GM03348 (cell line): ENCODE data around the gene STUB1.

ENCODE experiments used
- DNase-seq: peaks from one replicate; pipeline ENCODE4 v3.0.0; 2012; ENCODE audit warnings: low spot score

Gene STUB1

DNA sequence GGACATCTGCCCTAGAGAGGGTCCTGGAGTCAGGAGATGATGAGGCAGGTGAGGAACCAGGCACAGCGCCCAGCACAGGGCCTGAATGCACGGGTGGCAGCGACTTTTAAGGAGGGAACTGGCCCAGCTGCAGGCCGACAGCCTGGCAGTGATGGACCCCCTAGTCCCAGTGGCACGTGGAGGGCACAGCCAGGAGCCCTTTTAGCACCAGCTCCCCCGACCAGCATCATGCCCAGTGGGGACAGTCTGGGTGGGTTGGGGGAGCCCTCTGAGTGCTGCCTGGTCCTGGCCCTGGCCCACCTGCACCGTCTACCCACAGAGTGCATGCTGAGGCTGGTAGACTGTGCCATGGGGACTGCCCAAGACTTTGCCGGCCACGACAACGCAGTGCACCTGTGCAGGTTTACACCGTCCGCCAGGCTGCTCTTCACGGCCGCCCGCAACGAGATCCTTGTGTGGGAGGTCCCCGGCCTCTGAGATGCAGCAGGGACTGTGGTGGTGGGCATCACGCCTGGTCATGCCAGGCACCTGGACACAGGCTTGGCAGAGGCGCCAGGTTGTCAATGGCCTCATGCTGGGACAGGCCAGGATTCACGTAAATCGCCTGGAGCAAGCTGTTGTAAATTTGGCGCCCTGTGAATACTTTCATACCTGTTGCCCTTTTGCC is 13.0 kb upstream of the STUB1 start:
- DNase-seq = no peak

DNA sequence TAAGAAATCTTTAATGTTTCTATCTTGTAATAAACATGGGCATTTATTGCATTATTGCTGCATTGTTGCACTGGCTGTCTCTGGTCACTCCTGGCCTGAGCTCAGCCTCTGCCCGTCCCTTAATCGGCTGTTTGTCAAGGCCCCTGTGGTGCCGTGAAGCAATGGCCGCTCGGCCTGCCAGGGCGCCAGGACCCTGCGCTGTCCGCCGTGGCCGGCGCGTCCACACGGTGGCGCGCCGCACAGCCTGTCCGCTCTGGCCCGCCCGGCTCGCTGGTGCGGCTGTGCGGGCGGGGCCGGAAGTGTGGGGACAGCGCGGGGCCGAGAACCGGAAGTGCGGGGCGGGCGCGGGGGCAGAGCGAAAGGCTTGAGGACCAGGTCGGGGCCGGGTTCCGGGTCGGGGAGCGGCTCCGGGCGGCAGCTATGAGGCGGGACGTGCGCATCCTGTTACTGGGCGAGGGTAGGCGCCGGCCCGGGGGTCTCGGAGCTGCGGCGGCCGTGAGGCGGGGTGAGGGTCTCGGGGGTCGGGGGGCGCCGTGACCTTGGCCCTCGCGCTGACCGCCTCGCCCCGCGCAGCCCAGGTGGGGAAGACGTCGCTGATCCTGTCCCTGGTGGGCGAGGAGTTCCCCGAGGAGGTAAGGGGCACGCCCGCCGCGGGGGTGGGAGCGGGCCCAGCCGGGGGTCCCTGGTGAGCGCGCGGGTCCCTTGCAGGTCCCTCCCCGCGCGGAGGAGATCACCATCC is 12.3 kb upstream of the STUB1 start, which contains the start of gene RHOT2:
Gene RHOT2, plus strand, starts transcription at position 353 of the 739 bp plus-strand sequence. Its CDS starts 68 bp downstream, at position 421.
- DNase-seq = peak; percentile 96

DNA sequence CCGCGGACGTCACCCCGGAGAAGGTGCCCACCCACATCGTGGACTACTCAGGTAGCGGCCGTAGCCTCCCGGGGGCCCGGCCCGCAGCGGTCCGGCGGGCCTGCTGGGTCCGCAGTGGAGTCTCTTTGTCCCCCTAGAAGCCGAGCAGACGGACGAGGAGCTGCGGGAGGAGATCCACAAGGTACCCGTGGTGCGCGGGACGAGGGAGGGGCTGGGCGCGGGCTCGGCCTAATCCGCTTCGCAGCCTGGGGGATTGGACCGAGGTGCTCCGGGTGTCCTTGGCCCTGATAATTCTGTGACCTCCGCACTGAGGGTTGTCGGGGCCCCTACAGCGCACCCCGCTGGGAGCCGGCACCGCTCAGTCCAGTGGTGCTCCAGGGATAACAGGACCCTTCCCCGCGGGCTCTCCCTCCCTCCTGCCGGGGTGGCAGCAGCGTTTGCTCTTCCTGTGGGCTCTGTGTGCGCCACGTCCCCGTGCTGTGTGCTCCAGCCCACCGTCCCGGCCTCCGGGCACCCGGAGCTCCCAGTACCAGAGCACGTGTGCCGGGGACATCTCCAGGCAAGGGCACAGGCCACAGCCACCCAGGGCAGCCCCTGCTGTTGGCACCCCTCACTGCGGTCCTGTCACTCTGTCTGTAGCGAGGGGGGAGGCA is 11.6 kb upstream of the STUB1 start:
- peak; percentile 28 for DNase-seq

DNA sequence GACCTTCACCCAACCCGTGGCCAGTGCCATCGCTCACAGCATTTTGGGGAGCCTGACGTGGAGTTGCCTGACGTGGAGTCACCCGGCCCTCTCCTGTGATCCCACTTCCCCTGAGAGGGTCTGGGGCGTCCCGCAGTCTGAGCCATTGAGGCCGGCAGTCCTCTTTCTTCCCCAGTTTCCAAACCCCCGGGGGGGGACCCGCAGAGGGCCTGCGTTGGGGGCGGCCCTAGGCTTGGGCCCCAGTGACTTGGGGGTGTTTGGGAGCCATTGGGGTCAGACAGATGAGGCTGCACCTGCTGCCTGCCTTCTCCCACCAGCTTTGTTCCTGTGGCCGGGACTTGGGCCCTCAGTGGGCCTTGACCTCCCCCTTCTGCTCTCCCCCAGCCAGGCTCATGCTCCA is 10.5 kb upstream of the STUB1 start:
- DNase-seq = no peak

DNA sequence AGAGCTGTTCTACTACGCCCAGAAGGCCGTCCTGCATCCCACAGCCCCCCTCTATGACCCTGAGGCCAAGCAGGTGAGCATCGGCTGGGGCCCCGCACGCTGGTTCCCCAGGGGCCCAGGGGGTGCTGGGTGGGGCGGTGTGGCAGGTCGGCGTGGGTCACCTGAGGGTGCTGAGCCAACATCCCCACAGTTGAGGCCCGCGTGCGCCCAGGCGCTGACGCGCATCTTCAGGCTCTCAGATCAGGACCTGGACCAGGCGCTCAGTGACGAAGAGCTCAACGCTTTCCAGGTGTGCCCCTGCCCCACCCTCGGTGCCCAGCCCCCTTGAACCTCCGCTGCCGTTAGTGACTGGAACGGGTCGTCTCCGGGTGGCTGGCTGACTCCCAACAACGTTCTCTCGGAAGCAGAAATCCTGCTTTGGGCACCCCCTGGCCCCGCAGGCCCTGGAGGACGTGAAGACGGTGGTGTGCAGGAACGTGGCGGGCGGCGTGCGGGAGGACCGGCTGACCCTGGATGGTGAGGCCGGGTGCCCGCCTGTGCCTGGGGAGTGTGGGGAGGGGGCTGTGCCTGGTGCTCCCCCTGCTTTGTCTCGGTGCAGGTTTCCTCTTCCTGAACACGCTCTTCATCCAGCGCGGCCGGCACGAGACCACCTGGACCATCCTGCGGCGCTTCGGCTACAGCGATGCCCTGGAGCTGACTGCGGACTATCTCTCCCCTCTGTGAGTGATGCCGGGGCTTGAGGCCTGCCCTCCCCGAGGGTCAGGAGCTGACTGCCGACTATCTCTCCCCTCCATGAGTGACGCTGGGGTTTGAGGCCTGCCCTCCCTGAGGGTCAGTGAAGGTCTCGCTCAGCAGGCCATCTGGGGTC is 9.5 kb upstream of the STUB1 start:
- DNase-seq = no peak

DNA sequence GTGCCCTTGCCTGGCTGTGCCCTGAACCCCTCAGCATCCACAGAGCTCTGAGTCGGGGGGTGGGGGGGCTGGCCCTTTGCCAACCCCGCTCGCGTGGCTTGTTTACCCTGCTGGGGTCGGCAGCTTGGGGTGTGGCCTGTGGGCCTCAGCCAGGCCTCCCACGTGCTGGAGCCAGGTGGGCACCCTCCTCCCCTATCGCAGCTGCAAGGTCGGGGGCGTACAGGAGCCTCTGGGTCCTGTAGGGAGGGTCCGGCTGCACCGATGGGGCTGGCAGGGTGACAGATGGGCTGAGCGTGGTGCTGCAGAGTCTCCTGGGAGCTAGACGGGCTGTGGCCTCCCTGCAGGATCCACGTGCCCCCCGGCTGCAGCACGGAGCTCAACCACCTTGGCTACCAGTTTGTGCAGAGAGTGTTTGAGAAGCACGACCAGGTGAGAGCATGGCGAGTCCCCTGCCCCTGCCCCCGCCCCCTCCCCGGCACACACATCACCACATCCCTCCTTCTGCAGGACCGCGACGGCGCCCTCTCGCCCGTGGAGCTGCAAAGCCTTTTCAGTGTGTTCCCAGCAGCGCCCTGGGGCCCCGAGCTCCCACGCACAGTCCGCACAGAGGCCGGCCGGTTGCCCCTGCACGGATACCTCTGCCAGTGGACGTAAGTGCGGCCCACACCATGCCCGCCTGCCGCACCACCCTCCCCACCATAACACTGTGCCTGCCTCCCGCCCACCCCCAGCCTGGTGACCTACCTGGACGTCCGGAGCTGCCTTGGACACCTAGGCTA is 8.7 kb upstream of the STUB1 start:
- no peak for DNase-seq

DNA sequence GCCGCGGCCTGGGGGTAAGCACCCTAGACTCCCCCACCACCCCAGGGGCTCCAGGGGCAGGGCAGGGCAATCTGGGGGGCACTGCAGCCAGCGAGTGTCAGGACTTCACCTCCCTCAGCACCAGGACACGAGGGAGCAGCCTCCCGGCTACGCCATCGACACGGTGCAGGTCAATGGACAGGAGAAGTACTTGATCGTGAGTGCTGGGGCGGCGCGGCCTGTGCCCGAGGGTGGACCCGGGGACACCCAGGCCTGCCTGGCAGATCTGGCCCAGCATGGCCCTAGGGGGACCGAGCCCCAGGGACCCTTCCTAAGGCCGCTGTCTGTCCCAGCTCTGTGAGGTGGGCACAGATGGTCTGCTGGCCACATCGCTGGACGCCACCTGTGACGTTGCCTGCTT is 7.8 kb upstream of the STUB1 start:
- DNase-seq = no peak

DNA sequence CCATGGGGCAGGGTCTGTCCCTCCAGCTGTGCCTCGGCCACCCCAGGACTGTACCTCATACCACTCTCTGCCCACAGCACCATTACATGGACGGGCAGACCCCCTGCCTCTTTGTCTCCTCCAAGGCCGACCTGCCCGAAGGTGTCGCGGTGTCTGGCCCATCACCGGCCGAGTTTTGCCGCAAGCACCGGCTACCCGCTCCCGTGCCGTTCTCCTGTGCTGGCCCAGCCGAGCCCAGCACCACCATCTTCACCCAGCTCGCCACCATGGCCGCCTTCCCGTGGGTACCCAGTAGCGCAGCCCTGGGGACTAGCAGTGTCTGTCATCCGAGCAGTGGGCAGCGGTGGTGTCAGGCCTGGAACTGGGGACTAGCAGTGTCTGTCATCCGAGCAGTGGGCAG is 7.4 kb upstream of the STUB1 start:
- no peak for DNase-seq

DNA sequence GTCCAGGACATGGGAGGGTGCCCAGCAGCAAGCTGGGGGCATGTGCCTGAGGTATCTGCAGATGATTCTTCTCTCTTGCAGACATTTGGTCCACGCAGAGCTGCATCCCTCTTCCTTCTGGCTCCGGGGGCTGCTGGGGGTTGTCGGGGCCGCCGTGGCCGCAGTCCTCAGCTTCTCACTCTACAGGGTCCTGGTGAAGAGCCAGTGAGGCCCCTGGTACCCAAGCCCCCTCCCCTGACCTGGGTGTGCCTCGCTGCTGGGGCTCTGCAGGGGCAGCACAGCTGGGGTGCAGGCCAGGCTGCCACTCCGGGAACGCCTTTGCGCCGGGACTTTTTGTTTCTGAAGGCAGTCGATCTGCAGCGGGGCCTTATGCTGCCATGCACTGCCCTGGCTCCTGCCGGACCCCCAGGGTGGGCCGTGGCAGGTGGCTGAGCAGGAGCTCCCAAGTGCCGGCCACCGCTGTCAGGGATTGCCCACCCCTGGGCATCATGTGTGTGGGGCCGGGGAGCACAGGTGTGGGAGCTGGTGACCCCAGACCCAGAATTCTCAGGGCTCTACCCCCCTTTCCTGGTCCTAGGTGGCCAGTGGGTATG is 6.7 kb upstream of the STUB1 start:
- no peak for DNase-seq

DNA sequence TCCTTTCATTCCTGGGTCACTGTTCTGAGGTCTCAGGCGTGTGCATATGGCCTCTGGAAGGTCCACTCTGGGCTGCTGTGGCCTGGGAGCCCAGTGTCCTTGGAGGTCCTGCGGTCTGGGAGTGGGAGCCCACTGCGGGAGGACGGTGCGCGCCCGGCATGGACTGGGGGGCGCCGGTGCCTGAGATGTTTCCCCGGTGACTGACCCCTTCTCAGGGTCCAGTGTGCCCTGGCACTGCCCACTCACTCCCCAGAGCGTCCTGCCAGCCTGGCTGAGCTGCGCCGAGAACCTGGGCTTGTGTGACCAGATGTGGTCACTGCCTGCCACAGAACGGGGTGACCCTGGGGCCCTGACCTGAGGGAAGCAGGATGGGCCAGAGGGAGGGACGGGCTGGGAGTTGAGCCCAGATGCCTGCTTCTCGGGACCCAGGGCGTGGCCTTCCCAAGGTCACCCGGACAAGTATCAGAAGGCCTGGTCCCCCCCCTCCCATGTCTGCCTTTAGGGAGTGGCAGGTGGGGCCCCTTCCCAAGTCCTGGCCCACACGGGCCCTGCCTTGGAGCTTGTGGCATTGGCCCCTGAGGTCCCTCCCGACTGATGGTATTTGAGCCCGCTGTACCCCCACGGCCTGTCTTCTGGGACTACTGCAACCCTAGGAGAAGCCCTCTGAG is 5.9 kb upstream of the STUB1 start:
- DNase-seq = no peak

DNA sequence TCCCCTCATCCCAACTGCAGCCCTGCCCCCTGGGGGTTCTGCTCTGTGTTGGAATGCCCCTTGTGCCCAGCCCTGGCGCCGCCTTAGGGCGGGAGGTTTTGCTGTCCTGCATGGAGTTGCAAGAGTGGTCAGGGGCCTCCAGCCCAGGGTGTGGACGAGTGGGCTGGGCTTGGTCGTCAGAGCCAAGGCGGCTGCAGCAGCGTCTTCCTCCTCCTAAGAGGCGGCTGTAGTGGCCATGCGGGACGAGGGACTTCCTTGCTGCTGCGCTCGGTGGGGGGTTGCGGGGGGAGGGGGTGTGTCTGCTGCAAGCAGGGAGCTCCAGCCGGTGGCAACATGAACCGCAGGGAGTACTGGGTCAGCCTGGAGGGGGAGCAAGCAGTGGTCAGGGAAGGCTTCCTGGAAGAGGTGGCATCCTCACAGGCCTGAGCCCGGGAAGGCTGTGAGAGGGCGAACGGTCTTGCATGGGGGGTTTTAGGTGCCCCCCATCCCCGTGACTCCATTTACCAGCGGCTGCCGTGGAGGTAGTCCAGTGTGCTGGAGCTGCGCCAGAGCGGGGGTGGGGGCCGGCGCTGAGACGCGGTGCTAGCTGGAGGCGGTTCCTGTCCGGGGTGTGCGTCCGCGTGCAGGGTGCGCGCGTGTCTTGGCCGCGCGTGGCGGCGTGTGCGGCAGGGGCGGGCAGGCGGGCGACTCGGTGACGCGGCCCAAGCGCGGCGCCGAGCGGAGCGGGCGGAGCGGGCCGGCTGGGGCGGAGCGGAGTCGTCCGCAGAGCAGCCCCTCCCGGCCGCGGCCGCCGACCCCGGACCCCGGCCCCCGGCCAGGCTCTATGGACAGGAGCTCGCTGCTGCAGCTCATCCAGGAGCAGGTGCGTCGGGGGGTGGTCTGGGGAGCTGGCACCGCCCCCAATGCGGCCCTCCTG is 5.0 kb upstream of the STUB1 start, which contains the start of gene RHBDL1:
Gene RHBDL1, plus strand, starts transcription at position 704 of the 916 bp plus-strand sequence. Its CDS starts 120 bp downstream, at position 824.
- DNase-seq = peak; percentile 68

DNA sequence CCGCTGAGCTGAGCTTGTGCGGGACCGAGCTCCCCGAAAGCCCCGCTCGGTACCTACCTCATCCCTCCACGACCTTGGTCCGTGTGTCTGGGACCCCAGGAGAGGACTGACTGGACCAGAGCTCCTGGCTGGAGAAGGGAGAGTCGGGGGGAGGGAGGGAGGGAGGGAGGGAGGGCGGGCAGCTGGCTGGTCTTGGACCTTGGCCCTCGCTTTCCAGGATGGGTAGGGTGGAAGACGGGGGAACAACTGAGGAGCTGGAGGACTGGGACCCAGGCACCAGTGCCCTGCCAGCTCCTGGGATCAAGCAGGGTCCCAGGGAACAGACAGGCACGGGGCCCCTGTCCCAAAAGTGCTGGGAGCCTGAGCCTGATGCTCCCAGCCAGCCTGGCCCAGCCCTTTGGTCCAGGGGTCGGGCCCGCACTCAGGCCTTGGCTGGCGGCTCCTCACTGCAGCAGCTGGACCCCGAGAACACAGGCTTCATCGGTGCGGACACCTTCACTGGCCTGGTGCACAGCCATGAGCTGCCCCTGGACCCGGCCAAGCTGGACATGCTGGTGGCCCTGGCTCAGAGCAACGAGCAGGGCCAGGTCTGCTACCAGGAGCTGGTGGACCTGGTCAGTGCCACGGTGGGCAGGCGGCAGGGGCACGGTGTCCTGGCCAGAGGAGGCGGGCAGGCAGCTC is 4.2 kb upstream of the STUB1 start:
- peak; percentile 18 for DNase-seq

DNA sequence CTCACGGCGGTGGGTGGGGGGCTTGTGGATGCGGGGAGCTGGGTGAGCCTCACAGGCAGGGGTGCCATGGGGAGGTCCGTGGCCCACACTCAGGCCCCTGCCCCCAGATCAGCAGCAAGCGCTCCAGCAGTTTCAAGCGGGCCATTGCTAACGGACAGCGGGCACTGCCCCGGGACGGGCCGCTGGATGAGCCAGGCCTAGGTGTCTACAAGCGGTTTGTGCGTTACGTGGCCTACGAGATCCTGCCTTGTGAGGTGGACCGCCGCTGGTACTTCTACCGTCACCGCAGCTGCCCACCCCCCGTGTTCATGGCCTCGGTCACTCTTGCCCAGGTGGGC is 3.7 kb upstream of the STUB1 start:
- no peak for DNase-seq

DNA sequence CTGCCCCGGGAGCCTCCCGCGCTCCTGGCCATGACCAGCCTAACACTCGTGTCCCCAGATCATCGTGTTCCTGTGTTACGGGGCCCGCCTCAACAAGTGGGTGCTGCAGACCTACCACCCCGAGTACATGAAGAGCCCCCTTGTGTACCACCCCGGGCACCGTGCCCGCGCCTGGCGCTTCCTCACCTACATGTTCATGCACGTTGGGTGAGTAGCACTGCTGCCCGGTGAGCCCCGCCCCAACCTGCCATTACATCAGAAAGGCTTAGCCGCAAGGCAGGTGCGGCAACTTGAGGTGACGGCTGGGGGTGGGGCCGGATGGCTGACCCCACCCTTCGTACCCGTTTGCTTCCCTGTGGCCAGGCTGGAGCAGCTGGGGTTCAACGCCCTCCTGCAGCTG is 3.3 kb upstream of the STUB1 start:
- no peak for DNase-seq

DNA sequence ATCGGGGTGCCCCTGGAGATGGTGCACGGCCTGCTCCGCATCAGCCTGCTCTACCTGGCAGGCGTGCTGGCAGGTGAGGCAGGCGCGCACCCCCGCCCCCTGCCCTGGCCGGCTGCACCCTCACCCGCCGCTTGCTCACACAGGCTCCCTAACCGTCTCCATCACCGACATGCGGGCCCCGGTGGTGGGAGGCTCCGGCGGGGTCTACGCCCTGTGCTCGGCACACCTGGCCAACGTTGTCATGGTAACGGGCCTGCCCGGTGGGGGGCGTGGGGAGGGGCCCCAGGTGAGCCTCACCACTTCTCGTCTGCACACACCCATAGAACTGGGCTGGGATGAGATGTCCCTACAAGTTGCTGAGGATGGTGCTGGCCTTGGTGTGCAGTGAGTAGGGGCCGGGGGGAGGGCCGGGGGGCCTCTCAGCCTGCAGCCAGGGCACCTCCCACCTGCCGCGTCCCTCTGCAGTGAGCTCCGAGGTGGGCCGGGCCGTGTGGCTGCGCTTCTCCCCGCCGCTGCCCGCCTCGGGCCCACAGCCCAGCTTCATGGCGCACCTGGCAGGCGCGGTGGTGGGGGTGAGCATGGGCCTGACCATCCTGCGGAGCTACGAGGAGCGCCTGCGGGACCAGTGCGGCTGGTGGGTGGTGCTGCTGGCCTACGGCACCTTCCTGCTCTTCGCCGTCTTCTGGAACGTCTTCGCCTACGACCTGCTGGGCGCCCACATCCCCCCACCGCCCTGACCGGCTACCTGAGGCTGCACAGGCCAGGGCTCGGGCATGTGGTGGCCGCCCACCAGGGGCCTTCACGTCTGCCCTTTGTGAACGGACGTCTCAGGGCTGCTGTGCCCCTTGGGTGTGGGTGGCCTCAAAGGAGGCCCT is 2.7 kb upstream of the STUB1 start:
- DNase-seq = no peak

DNA sequence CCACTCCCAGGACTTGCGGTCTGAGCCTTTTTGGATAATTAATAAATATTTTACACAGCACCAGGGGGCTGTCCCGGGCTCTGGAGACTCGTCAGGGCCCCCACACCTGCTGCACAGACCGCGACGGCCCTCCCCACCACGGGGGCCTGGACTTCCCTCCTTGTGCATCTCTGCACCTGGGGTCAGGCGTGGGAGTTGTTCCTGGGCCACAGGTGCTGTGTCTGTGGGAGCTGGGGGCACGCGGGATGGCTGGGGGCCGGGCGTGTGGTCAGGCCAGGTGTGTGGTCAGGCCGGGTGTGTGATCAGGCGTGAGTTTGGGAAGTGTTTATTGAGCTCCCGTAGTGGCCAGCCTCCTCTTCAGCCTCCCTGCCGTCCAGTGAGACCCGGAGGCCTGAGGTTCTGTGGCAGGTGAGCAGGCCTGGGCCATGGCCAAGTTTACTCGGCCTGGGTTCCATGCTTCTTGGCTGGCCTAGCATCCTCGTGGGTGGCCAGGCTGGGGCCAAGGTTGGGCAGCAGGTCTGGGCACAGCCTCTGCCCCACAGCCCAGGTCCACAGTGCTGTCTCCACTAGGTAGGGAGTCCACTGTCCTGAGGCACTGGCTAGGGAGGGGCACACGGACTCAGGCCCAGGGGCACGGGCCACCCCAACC is 1.9 kb upstream of the STUB1 start:
- no peak for DNase-seq
